GM18508 (cell line): ENCODE results near the gene DIDO1.
"Not testable (repeated sequence)": the region's sequence is repeated elsewhere in the genome, so short reads cannot be mapped to it uniquely, and the experiment has no call there.

Experiments used
- ATAC-seq: cut with Tn5 transposase; IDR thresholded peaks from one replicate; pipeline ENCODE4 v1.9.1; 2021; ENCODE audit warnings: moderate number of reproducible peaks; ENCODE audit not compliant: insufficient read depth, unreplicated experiment

Gene DIDO1

GRCh38 chr20:62962891-62963613 is 36.7 kb upstream of the DIDO1 start:
- no peak for ATAC-seq

- ATAC-seq, result no peak
Observed at GRCh38 chr20:62962221-62962879, 36.0 kb upstream of the DIDO1 start.

GRCh38 chr20:62961799-62962198 is 35.5 kb upstream of the DIDO1 start:
- ATAC-seq, result no peak

DNA sequence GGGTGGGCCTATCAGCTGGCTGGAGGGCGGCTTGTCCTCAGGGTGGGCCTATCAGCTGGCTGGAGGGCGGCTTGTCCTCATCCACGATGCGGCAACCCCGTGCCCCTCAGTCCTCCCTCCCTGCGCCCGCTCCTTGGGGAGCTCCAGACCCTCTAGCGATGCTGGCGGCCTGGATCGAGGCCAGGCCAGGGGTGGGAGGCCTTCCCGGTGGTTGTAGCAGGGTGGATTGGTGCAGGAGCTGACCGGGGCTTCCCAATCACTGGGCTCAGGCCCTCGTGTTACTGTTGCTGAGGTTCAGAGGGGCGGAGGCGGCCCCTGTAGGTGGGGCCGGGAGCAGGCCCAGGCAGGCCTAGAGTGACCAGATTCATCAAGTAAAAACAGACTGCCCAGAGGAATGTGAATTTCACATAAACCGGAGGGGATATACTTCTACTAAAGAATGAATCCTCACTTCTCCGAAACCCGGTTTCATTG is 35.0 kb upstream of the DIDO1 start:
- no peak for ATAC-seq

GRCh38 chr20:62960446-62961309 is 34.4 kb upstream of the DIDO1 start:
- not testable (repeated sequence) for ATAC-seq

GRCh38 chr20:62959998-62960436 is 33.7 kb upstream of the DIDO1 start:
- ATAC-seq, result no peak

DNA sequence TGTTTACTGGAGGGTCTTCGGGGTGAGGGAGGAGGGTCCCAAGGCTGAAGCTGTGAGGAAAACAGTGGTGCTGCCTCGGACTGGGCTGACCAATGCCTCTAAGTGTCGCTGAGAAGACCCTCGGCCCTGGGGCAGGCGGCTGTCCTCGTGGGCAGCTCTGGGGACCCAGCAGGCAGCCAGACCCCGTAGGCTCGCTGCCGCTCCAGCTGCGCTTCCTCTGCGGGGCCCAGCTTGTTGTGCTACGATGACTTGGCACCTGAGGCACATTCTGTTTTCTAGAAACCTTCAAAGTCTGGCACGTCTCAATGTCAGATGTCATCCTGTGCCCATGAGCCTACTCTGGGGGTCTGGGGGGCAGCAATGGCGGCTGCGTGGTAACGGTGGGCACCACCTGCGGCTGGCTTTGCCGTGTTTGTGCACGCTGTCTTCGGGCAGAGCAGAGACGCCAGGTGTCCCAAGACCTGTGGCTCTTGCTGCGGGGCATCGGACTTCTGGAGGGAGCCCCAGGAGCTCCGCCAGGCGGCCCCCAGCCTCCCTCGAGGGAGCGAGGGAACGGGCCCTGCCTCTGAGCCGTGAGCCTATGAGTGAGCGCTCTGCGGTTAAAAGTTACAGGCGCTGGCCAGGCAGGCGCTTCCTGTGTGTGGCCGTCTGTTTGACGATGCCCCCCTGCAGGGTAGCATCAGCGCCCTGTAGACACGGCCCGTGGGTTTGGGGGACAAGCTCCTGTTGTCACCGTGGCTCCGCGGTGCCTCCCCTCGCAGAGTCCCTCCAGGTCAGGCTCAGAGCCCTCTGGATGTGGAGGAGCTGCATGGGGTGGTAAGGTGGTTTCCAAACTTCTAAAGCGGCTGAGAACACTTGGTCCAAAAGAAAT is 33.0 kb upstream of the DIDO1 start:
- ATAC-seq, result no peak

- ATAC-seq, result no peak
Observed at GRCh38 chr20:62958388-62959100, 32.2 kb upstream of the DIDO1 start.

DNA sequence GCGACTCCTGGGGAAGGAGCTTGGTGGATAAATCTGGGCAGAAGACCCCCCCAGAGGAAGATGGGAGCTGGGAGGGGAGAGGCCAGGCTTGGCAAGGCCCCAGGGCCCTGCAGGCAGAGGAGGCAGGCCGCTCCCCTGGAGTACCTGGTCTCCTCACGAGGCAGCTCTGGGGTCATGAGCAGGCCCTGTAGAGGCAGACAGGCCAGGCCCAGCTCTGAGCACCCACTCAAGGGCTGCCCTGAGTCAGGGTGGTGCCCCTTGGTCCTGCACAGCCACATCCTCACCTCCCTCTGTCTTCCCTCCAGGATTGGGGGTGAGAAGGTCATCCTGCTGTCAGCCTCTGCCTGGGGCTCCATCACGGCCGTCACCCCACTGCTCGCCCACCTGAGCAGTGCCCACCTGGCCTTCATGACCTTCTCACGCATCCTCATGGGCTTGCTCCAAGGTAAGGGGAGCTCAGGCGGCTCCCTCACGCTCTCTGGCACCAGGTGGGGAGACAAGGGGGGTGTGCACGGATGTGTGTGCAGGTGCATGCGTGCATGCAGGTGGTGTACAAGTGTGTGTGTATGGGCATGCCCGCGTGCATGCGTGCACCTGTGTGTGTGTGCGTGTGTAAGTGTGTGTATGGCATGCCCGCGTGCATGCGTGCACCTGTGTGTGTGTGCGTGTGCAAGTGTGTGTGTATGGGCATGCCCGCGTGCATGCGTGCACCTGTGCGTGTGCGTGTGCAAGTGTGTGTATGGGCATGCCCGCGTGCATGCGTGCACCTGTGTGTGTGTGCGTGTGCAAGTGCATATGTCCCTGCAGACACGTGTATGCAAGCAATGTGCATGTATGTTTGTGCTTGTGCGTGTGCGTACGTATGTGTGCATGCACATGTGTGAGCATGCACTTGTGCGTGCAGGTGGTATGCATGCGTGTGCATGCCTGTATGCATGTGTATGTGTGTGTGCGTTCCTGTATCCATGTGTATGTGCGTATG is 31.1 kb upstream of the DIDO1 start:
- ATAC-seq, result no peak

DNA sequence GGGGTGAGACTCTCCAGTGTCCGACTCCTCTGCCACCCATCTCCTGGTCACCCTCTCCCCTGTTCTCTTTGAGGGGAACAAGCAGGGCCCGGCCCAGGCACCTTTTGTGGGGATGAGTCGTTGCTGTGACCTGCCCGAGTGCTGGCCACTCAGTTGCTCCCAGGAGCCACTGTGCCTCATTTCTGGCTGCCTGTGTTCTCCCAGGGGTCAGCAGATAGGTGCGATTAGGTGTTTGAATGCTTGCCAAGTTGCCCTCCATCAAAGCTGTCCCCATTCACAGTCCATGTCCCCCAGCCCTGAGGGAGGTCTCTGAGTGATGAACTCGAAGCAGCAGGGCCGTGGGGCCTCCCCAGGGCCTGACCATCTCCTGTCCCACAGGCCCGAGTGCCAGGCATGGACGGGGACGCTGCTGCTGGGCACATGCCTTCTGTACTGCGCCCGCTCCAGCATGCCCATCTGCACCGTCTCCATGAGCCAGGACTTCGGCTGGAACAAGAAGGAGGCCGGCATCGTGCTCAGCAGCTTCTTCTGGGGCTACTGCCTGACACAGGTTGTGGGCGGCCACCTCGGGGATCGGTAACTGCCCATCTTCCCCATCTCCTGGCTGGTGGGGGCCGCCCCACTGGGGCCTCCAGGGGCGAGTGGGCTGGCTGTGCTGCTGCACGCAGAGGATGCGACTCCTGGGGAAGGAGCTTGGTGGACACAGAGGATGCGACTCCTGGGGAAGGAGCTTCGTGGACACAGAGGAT is 30.3 kb upstream of the DIDO1 start:
- no peak for ATAC-seq

GRCh38 chr20:62955519-62956386 is 29.4 kb upstream of the DIDO1 start:
- ATAC-seq, result no peak

GRCh38 chr20:62953839-62954703 is 27.8 kb upstream of the DIDO1 start:
- peak; percentile 32 for ATAC-seq

DNA sequence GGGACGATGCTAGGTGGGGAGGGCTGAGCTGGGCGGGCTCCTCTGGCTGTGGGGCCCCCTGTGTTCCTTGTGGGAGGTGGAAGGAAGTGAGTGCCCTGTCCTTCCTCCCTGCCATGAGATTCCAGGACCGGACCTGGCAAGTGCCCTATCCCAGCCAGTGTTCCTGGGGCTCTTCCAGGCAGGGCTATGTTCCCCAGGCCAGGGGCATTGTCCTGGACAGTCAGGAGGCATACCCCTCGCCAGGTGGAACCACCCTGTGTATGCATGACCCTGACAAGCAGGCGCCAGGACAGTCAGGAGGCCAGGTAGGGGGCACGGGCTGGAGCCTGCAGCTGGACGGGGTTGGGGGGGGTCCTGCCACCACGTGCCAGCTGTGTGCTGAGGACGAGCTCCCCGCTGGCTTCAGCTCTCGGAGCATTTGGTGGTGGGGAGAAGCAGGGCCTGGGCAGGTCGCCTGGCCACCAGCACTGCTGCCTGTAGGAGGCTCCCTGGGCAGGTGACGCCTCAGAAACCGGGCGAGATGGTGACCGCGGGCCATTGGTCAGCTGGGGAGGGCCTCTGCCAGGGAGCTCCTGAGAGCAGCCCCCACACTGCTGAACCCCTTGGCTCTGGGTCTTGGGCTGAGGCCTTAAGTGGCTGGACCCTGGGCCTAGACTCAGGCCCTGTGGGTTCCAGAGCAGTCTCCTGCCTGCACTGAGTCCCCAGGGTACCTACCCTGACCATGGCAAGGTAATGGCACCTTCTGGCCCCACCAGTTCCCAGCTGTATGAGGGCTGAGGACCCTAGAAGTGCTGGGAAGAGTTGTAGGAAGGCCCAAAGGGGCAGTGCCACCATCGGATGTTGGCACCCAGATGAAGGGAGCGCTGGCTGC is 26.9 kb upstream of the DIDO1 start:
- no peak for ATAC-seq

GRCh38 chr20:62952373-62952967 is 26.2 kb upstream of the DIDO1 start, which contains the start of gene SLC17A9:
SLC17A9 (plus strand) TSS chr20:62952709; CDS start chr20:62952831, 122 bp downstream.
- ATAC-seq, result no peak
